ENCODE results near the gene HLA-DRB1.

DNA sequence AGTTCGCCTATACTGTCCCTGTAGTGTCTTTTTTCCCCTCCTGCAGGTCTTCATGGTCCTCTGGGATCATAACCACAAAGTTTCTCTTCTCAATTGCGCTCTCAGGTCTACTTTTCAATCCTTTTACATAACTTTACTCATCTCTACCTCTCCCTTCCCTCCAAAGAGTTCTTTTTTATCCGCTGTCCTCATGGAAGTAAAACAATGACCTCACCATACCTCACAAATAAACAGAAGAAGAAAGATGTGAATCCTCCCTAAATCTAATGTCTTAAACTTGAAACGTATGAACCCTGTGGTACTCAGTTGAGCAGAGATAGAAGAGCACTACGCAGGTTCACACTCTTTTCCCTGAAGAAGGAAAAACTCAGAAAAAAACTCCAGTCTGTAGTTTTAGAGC, 35.5 kb upstream of the HLA-DRB1 start:
- TF ChIP-seq CTCF (IDR thresholded peaks at IDR 0.05; ENCODE audit: extremely low read depth in 1 of 2, insufficient read depth in 1 of 2, low read depth in 1 of 2, low read length in 2 of 2) (no peak), POLR2A (IDR thresholded peaks at IDR 0.05; ENCODE audit: low read depth, low read length) (no peak), MAX (IDR thresholded peaks at IDR 0.05; ENCODE audit: insufficient read depth, insufficient read length) (no peak), EZH2 (IDR thresholded peaks at IDR 0.05; ENCODE audit: borderline replicate concordance, low read depth, low read length, severe bottlenecking) (no peak), JUN (IDR thresholded peaks at IDR 0.05; ENCODE audit: borderline replicate concordance, insufficient read depth, insufficient read length, low read depth) (no peak), POLR2AphosphoS5 (IDR thresholded peaks at IDR 0.05; ENCODE audit: insufficient read depth, low read depth, low read length) (no peak), MYC (IDR thresholded peaks at IDR 0.05; ENCODE audit: low read depth, low read length) (no peak), FOS (IDR thresholded peaks at IDR 0.05; ENCODE audit: borderline replicate concordance, insufficient read depth, low read length) (no peak), GATA2 (IDR thresholded peaks at IDR 0.05; ENCODE audit: insufficient read depth, insufficient read length, low read depth, low read length) (no peak)
